ENCODE results near the gene SYNGR1. TPM values are rescaled to one million over a fixed set of nuclear protein-coding genes. Genes with fewer than 3 reads are reported as not detected.

SYNGR1 gene
- polyA plus RNA-seq, 2 of the 4 experiments (the other 2 are of a cell fraction) = 6.7 to 14.5 TPM

- TF ChIP-seq RCOR1 (IDR thresholded peaks at IDR 0.05; ENCODE audit: low read depth, low read length) (no peak), KDM5A (IDR thresholded peaks at IDR 0.05) (no peak), EHMT2 (IDR thresholded peaks at IDR 0.05; ENCODE audit: low read depth) (no peak), CHD4 (IDR thresholded peaks at IDR 0.05; ENCODE audit: borderline replicate concordance) (no peak), REST (IDR thresholded peaks at IDR 0.05) (no peak), SMC3 (IDR thresholded peaks at IDR 0.05) (no peak), NR3C1 (IDR thresholded peaks at IDR 0.05) (no peak), TFCP2L1 (CRISPR knock-in tag; IDR thresholded peaks at IDR 0.05) (peak; percentile 11; the same call in 1 of the 2 replicates), NPAS2 (CRISPR knock-in tag; IDR thresholded peaks at IDR 0.05; ENCODE audit: borderline replicate concordance) (no peak), RAD21 (conservative IDR thresholded peaks at IDR 0.05 in 1 of 2, IDR thresholded peaks at IDR 0.05 in 1 of 2) (no peak), CEBPB (IDR thresholded peaks at IDR 0.05) (no peak), HDAC2 (IDR thresholded peaks at IDR 0.05) (no peak), CBX2 (IDR thresholded peaks at IDR 0.05; ENCODE audit: borderline replicate concordance, low read depth) (no peak), TP53 (CRISPR knock-in tag; IDR thresholded peaks at IDR 0.05) (peak; percentile 25; the same call in 1 of the 2 replicates), ZFP36 (IDR thresholded peaks at IDR 0.05; ENCODE audit: borderline replicate concordance, partially characterized antibody) (no peak), JUNB (IDR thresholded peaks at IDR 0.05) (no peak), BHLHE40 (IDR thresholded peaks at IDR 0.05; ENCODE audit: low read depth, low read length) (no peak), RNF2 (IDR thresholded peaks at IDR 0.05; ENCODE audit: borderline replicate concordance, low read depth) (no peak), HOXB13 (CRISPR knock-in tag; IDR thresholded peaks at IDR 0.05; ENCODE audit: low read depth) (no peak), PHF8 (IDR thresholded peaks at IDR 0.05; ENCODE audit: borderline replicate concordance, low read depth) (no peak), POLR2AphosphoS2 (conservative IDR thresholded peaks at IDR 0.05; ENCODE audit: low read length) (peak; percentile 96), HOXA7 (CRISPR knock-in tag; IDR thresholded peaks at IDR 0.05) (peak; percentile 81), CBX8 (IDR thresholded peaks at IDR 0.05) (no peak), HES2 (IDR thresholded peaks at IDR 0.05) (no peak), RARB (CRISPR knock-in tag; IDR thresholded peaks at IDR 0.05) (no peak; the same call in 1 of the 2 replicates), ZNF302 (CRISPR knock-in tag; IDR thresholded peaks at IDR 0.05) (no peak)
- TF ChIP-seq, protein P1, sequence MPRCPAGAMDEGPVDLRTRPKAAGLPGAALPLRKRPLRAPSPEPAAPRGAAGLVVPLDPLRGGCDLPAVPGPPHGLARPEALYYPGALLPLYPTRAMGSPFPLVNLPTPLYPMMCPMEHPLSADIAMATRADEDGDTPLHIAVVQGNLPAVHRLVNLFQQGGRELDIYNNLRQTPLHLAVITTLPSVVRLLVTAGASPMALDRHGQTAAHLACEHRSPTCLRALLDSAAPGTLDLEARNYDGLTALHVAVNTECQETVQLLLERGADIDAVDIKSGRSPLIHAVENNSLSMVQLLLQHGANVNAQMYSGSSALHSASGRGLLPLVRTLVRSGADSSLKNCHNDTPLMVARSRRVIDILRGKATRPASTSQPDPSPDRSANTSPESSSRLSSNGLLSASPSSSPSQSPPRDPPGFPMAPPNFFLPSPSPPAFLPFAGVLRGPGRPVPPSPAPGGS (IDR thresholded peaks at IDR 0.05) = no peak; the same call in 2 of the 3 replicates
- TF ChIP-seq, protein P2, sequence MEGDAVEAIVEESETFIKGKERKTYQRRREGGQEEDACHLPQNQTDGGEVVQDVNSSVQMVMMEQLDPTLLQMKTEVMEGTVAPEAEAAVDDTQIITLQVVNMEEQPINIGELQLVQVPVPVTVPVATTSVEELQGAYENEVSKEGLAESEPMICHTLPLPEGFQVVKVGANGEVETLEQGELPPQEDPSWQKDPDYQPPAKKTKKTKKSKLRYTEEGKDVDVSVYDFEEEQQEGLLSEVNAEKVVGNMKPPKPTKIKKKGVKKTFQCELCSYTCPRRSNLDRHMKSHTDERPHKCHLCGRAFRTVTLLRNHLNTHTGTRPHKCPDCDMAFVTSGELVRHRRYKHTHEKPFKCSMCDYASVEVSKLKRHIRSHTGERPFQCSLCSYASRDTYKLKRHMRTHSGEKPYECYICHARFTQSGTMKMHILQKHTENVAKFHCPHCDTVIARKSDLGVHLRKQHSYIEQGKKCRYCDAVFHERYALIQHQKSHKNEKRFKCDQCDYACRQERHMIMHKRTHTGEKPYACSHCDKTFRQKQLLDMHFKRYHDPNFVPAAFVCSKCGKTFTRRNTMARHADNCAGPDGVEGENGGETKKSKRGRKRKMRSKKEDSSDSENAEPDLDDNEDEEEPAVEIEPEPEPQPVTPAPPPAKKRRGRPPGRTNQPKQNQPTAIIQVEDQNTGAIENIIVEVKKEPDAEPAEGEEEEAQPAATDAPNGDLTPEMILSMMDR (IDR thresholded peaks at IDR 0.05) = no peak
- TF ChIP-seq, protein P3, sequence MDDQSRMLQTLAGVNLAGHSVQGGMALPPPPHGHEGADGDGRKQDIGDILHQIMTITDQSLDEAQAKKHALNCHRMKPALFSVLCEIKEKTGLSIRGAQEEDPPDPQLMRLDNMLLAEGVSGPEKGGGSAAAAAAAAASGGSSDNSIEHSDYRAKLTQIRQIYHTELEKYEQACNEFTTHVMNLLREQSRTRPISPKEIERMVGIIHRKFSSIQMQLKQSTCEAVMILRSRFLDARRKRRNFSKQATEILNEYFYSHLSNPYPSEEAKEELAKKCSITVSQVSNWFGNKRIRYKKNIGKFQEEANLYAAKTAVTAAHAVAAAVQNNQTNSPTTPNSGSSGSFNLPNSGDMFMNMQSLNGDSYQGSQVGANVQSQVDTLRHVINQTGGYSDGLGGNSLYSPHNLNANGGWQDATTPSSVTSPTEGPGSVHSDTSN (IDR thresholded peaks at IDR 0.05) = peak; percentile 17; the same call in 1 of the 2 replicates
Measured at GRCh38 chr22:39311592-39312400, 38.0 kb upstream of the SYNGR1 start (continued).

All from A549 (cell line).